Testis (tissue), 3 donors: Measurements from ENCODE around the gene PAWR. TPM values are rescaled to one million over a fixed set of nuclear protein-coding genes. Genes with fewer than 3 reads are reported as not detected.
"Not testable (repeated sequence)": the region's sequence is repeated elsewhere in the genome, so short reads cannot be mapped to it uniquely, and the experiment has no call there.

Source experiments
- DNase-seq: peaks from one replicate; pipeline ENCODE4 v3.0.0-alpha.2; 2019
- H3K27ac ChIP-seq, 2 donors: fragments of 200-600 bp; sonication (generic); one replicate each; pipeline ENCODE4 v1.5.1; 2019
- H3K27me3 ChIP-seq: fragments of 200-600 bp; sonication (generic); one replicate; pipeline ENCODE4 v1.5.1; 2019
- H3K36me3 ChIP-seq: fragments of 200-600 bp; sonication (generic); one replicate; pipeline ENCODE4 v1.5.1; 2017; ENCODE audit warnings: low read depth; ENCODE audit errors: missing control alignments
- H3K4me1 ChIP-seq: fragments of 200-600 bp; sonication (generic); one replicate; pipeline ENCODE4 v1.5.1; 2019
- H3K4me3 ChIP-seq, 2 donors: fragments of 200-600 bp; sonication (generic); one replicate each; pipeline ENCODE4 v1.5.1; 2017 to 2019
- H3K9me3 ChIP-seq: fragments of 200-600 bp; sonication (generic); one replicate; pipeline ENCODE4 v1.5.1; 2017
- POLR2A ChIP-seq: fragments of 450-650 bp; IDR thresholded peaks from one replicate; pipeline ENCODE4 v1.6.1; 2017; ENCODE audit warnings: antibody characterized with exemption, mild to moderate bottlenecking, moderate library complexity
- WGBS, 2 donors: methylation state at CpG; one replicate each; pipeline ENCODE4 v1.1.5; 2018; 5-methylcytosine and 5-hydroxymethylcytosine counted together
- intact Hi-C: fragments of 100-400 bp; cut with DNase I; formaldehyde crosslinking; loops from one replicate; pipeline ENCODE4 v1.15.1; 2023; ENCODE audit warnings: low total_unique reads
- polyA plus RNA-seq: library from polyadenylated mRNA; stranded (reverse); fragments of 350-450 nt; fragmentation: Illumina TruSeq; extraction: RNeasy Lipid Tissue Mini Kit (QIAGEN cat#74804); gene quantifications from one replicate; pipeline ENCODE4 v1.2.3, GENCODE V29; 2014; ENCODE audit warnings: low read depth, low replicate concordance; ENCODE audit not compliant: insufficient read depth
- total RNA-seq, 2 donors: library from RNA; depleted of rRNA; stranded (reverse); fragments of >200 nt; gene quantifications; one replicate each; pipeline ENCODE4 v1.2.3, GENCODE V29; 2016
- TF ChIP-seq, protein P1 (sequence below), 3 experiments: fragments of 450-650 bp in 2 of 3; fragments of 200-600 bp in 1 of 3; sonication (generic) in 1 of 3; IDR thresholded peaks; one replicate each; pipeline ENCODE4 v1.5.1; 2016 to 2019; ENCODE audit warnings: antibody characterized with exemption in 3 of 3, mild to moderate bottlenecking in 2 of 3, moderate library complexity in 1 of 3

Gene PAWR
- total and polyA plus RNA-seq, 3 donors from 2014 or later: 37.2 to 59.2 (median 50.2) TPM

DNA sequence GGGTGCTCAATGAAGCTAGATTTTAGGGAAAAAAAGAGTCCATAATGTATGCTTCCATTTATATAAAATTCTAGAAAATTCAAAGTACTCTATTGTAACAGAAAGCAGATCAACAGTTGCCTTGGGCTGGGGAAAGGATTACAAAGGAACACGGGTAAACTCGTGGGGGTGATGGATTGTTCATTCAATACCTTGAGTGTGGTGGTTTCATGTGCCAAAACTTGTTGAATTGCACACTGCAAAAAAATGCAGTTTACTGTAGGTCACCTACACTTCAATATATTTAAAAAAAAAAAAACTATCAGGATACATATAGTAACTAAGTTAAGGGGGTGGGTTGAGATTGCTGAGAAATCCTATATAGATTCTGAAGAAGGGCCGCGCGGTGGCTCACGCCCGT is 33.6 kb downstream of the PAWR start:
- 88 to 97% methylated on average over 7 of the region's 7 CpGs for WGBS, 2 donors
- Histone ChIP-seq H3K4me1 (no peaks in the 10 kb centered on the region), H3K27me3 (no peaks in the 10 kb centered on the region), H3K9me3 (no peaks in the 10 kb centered on the region), H3K36me3 (no peaks in the 10 kb centered on the region), H3K4me3 (no peak overlapping the region), H3K27ac (no peak overlapping the region)
- TF ChIP-seq, protein P1, sequence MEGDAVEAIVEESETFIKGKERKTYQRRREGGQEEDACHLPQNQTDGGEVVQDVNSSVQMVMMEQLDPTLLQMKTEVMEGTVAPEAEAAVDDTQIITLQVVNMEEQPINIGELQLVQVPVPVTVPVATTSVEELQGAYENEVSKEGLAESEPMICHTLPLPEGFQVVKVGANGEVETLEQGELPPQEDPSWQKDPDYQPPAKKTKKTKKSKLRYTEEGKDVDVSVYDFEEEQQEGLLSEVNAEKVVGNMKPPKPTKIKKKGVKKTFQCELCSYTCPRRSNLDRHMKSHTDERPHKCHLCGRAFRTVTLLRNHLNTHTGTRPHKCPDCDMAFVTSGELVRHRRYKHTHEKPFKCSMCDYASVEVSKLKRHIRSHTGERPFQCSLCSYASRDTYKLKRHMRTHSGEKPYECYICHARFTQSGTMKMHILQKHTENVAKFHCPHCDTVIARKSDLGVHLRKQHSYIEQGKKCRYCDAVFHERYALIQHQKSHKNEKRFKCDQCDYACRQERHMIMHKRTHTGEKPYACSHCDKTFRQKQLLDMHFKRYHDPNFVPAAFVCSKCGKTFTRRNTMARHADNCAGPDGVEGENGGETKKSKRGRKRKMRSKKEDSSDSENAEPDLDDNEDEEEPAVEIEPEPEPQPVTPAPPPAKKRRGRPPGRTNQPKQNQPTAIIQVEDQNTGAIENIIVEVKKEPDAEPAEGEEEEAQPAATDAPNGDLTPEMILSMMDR (IDR thresholded peaks at IDR 0.05): no peak
- TF ChIP-seq POLR2A: no peak
- intact Hi-C loops: no loop called here
- no peak for DNase-seq

DNA sequence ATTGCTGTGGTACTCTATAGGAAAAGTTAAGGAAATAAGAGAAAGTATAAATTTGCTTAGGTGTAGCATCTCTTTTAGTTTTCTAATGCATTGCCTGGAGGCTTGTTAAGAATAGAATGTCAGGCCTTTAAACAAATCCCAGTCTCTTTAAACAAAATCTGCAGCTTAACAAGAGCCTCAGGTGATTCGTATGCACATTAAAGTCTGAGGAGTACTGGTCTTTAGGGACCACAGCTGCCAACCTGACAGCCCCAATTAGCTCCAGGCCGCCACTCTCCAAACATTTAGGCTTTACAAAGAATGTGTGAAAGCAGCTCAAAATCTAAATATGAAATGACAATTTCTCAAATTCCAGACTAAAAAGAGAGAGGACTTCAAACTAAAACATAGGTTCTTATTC is 35.7 kb downstream of the PAWR start:
- WGBS, 2 donors: 83 to 88% methylated on average over 2 of the region's 2 CpGs
- Histone ChIP-seq H3K4me3 (no peak overlapping the region), H3K4me1 (no peaks in the 10 kb centered on the region), H3K9me3 (no peaks in the 10 kb centered on the region), H3K36me3 (no peaks in the 10 kb centered on the region), H3K27me3 (no peaks in the 10 kb centered on the region), H3K27ac (no peak overlapping the region)
- no peak for DNase-seq
- intact Hi-C loops: no loop called here
- TF ChIP-seq, protein P1 (IDR thresholded peaks at IDR 0.05): no peak
- no peak for TF ChIP-seq POLR2A

DNA sequence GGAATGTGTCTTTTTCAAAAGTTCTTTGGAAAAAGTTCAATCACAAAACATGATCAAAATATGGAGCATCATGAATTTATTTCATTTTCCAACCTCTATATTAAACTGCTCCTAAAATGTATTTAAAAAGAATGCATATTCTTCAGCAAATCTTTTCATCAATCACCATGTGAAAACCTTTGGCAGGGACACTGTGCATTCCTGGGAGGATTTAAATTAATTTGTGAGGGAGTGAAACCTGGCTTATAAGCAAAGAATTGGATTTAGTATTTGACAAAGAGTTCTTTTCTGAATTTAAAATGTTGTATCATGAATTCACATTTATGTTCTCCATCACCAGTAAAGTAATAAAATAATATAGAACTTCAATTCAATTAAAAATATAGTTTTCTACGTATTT is 38.2 kb downstream of the PAWR start:
- intact Hi-C loops: no loop called here
- Histone ChIP-seq H3K27me3 (no peaks in the 10 kb centered on the region), H3K9me3 (no peaks in the 10 kb centered on the region), H3K4me3 (no peak overlapping the region), H3K36me3 (no peaks in the 10 kb centered on the region), H3K4me1 (no peaks in the 10 kb centered on the region), H3K27ac (no peak overlapping the region)
- TF ChIP-seq, protein P1 (IDR thresholded peaks at IDR 0.05): no peak
- no peak for TF ChIP-seq POLR2A
- no peak for DNase-seq
- WGBS, 2 donors: 72 to 74% methylated on average over 1 of the region's 1 CpG

DNA sequence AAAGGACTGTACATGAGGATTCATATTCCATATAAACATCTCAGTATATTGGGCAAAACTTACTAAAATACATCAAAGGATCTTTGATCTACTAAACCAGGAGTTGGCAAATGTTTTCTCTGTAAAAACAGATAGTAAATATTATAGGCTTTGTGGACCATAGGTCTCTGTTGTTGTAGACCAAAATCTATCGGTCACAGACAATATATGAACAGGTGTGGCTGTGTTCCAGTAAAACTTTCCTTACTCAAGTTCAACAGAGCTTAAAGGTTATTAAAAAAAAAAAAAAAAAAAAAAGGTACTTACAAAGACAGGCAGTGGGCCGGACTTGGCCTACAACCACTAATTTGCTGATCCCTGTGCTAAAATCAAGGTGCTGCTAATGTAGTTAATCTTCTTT is 40.3 kb downstream of the PAWR start:
- intact Hi-C loops: no loop called here
- no peak overlapping the region for H3K4me3 ChIP-seq
- TF ChIP-seq, protein P1 (IDR thresholded peaks at IDR 0.05): no peak
- no peak for TF ChIP-seq POLR2A
- no peaks in the 10 kb centered on the region for H3K27me3 ChIP-seq
- H3K4me1 ChIP-seq: no peaks in the 10 kb centered on the region
- DNase-seq: no peak
- 88 to 95% methylated on average over 2 of the region's 2 CpGs for WGBS, 2 donors
- no peak overlapping the region for H3K27ac ChIP-seq
- H3K9me3 ChIP-seq: no peaks in the 10 kb centered on the region
- H3K36me3 ChIP-seq: no peaks in the 10 kb centered on the region

DNA sequence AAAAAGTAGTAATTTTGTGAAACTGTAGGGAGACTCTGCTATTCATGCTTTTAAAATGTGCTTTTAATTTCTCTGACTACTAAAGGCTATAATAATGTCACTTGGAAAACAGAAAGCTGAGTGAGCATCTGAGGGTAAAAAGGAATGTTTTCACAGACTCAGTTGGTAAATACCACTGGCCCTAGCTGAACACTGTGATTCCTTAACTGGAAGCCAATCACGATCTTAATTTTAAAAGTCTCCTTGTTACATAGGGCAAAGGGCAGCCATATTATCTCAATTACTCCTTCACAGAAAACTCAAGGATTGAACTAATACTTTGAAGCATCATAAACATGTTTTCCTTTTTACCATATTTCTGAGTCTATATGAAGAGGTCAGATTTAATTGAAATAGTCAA is 41.9 kb downstream of the PAWR start:
- H3K4me3 ChIP-seq: no peak overlapping the region
- no peak for TF ChIP-seq POLR2A
- TF ChIP-seq, protein P1 (IDR thresholded peaks at IDR 0.05): no peak
- no peak for DNase-seq
- intact Hi-C loops: no loop called here
- 40 to 42% methylated on average over 1 of the region's 1 CpG for WGBS, 2 donors
- no peaks in the 10 kb centered on the region for H3K36me3 ChIP-seq
- H3K4me1 ChIP-seq: no peaks in the 10 kb centered on the region
- no peak overlapping the region for H3K27ac ChIP-seq
- H3K9me3 ChIP-seq: no peaks in the 10 kb centered on the region
- no peaks in the 10 kb centered on the region for H3K27me3 ChIP-seq

DNA sequence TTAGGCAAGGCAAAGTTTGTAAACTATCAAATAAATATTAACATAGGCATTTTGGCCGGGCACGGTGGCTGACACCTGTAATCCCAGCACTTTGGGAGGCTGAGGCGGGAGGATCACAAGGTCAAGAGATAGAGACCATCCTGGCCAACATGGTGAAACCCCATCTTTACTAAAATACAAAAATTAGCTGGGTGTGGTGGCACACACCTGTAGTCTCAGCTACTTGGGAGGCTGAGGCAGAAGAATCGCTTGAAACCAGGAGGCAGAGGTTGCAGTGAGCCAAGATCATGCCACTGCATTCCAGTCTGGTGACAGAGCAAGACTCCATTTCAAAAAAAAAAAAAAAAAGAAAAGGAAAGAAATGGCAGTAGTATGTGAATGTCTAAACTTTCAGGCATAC is 43.9 kb downstream of the PAWR start:
- 92 to 97% methylated on average over 4 of the region's 4 CpGs for WGBS, 2 donors
- intact Hi-C loops, H3K27me3 ChIP-seq, DNase-seq, H3K4me1 ChIP-seq, H3K36me3 ChIP-seq, H3K27ac ChIP-seq, H3K9me3 ChIP-seq, H3K4me3 ChIP-seq: not testable (repeated sequence)
